ENCODE data around the gene RINT1.

Gene RINT1

DNA sequence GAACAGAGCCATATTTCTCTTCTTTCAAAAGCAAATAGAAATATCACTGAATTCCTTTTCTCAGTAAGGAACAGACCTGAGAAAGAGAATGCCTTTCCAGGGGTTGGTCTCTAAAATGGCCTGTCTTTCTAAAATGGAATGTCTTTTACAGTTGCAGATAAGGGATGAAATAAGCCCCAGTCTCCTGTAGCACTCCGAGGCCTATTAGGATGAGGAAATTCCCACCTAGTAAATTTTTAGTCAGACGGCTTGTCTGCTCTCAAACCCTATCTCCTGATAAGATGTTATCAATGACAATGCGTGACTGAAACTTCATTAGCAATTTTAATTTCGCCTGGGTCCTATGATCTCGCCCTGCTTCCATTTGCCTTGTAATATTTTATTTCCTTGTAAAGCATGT, 52.2 kb downstream of the RINT1 start:
- Histone ChIP-seq H3K36me3 (ENCODE audit: insufficient read depth, low read length) (no peaks in the 10 kb centered on the region), H4K20me1 (ENCODE audit: insufficient read depth, low read length) (no peaks in the 10 kb centered on the region), H3K4me3 (ENCODE audit: low read depth in 1 of 2, low read length in 2 of 2) (no peak overlapping the region), H3K79me2 (ENCODE audit: insufficient read depth, low read length) (no peaks in the 10 kb centered on the region), H3K9ac (ENCODE audit: low read depth, low read length) (no peak overlapping the region), H3K9me3 (ENCODE audit: insufficient read depth, low read length, severe bottlenecking) (no peaks in the 10 kb centered on the region), H3K4me1 (ENCODE audit: insufficient read depth, low read length) (peaks cover 12% of the 10 kb centered on the region), H2AFZ (ENCODE audit: low read depth, low read length) (no peak overlapping the region), H3K4me2 (ENCODE audit: insufficient read depth, low read length) (no peak overlapping the region), H3K27ac (ENCODE audit: low read length) (no peak overlapping the region), H3K27me3 (ENCODE audit: insufficient read depth, low read length, poor library complexity) (no peaks in the 10 kb centered on the region)
- ATAC-seq (ENCODE audit: insufficient read depth, low read depth) (no peak), DNase-seq (no peak)
- TF ChIP-seq EZH2 (IDR thresholded peaks at IDR 0.05; ENCODE audit: borderline replicate concordance, low read depth, low read length, severe bottlenecking): no peak
- TF ChIP-seq, protein P1, sequence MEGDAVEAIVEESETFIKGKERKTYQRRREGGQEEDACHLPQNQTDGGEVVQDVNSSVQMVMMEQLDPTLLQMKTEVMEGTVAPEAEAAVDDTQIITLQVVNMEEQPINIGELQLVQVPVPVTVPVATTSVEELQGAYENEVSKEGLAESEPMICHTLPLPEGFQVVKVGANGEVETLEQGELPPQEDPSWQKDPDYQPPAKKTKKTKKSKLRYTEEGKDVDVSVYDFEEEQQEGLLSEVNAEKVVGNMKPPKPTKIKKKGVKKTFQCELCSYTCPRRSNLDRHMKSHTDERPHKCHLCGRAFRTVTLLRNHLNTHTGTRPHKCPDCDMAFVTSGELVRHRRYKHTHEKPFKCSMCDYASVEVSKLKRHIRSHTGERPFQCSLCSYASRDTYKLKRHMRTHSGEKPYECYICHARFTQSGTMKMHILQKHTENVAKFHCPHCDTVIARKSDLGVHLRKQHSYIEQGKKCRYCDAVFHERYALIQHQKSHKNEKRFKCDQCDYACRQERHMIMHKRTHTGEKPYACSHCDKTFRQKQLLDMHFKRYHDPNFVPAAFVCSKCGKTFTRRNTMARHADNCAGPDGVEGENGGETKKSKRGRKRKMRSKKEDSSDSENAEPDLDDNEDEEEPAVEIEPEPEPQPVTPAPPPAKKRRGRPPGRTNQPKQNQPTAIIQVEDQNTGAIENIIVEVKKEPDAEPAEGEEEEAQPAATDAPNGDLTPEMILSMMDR (IDR thresholded peaks at IDR 0.05; ENCODE audit: borderline replicate concordance, extremely low read depth, low read length, poor library complexity, severe bottlenecking): no peak

DNA sequence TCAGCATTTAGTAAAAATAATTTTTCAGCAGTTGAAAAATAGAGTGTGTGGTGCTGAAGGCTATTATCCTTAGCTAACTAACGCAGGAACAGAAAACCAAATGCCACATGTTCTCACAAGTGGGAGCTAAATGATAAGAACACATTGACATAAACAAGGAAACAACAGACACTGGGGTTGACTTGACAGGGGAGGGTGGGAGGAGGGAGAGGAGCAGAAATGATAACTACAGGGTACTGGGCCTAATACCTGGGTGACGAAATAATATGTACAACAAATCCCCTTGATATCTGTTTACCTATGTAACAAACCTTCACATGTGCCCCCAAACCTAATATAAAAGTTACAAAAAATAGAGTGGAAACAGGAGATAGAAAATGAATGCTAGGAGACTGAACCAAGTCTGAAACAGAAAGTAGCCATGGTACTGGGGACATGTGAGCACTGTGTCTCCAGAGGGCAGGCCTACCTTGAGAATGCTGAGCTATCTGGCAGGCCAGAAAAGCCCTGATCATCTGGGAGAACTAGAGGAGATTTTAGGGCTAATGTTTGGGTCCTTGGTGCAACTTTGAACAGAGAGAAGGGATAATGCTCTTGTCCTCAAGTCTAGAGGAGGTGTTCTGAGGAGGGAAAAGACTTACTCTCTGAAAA, 54.0 kb downstream of the RINT1 start:
- Histone ChIP-seq H2AFZ (ENCODE audit: low read depth, low read length) (no peak overlapping the region), H3K27ac (ENCODE audit: low read length) (no peak overlapping the region), H3K36me3 (ENCODE audit: insufficient read depth, low read length) (no peaks in the 10 kb centered on the region), H3K4me1 (ENCODE audit: insufficient read depth, low read length) (peaks cover 14% of the 10 kb centered on the region), H3K9ac (ENCODE audit: low read depth, low read length) (no peak overlapping the region), H3K27me3 (ENCODE audit: insufficient read depth, low read length, poor library complexity) (no peaks in the 10 kb centered on the region), H4K20me1 (ENCODE audit: insufficient read depth, low read length) (no peaks in the 10 kb centered on the region), H3K79me2 (ENCODE audit: insufficient read depth, low read length) (no peaks in the 10 kb centered on the region), H3K9me3 (ENCODE audit: insufficient read depth, low read length, severe bottlenecking) (no peaks in the 10 kb centered on the region), H3K4me3 (ENCODE audit: low read depth in 1 of 2, low read length in 2 of 2) (no peak overlapping the region), H3K4me2 (ENCODE audit: insufficient read depth, low read length) (no peak overlapping the region)
- TF ChIP-seq EZH2 (IDR thresholded peaks at IDR 0.05; ENCODE audit: borderline replicate concordance, low read depth, low read length, severe bottlenecking): no peak
- TF ChIP-seq, protein P1 (IDR thresholded peaks at IDR 0.05; ENCODE audit: borderline replicate concordance, extremely low read depth, low read length, poor library complexity, severe bottlenecking): peak; percentile 19
- ATAC-seq (ENCODE audit: insufficient read depth, low read depth): 0 out of 3 replicates have a peak, but pooled peaks have one; percentile 31
- no peak for DNase-seq

DNA sequence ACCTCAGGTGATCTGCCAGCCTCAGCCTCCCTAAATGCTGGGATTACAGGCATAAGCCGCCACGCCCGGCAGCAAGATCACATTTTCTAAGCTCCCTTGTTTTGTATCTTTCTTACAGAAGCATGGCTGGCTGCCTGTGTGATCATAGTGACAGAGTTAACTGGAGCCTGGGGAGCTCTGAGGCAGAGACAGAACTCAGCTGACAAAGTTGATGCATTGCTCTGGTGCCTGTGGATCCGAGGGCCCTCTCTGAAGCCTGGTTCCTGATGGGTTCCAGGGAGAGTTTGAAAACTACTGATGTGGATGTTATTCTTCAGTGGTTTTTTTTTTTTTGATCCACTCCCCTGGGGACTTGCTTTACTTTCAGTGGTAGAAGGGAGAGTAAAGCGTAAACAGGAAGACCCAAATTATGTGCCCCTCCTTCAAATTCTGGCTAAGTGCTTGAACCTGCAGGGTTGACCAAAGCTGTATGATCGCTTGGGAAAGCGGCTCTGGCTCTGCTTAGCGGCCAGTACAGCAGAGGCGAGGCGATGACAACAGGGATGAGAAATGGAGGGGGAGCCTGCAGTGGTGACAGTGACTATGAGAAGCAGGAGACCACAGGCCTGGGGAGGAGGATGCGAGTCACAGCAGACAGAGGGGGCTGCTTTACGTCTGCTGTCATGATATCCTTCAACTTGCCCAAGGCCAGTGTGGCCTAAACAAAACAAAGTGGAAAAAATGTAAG, 56.1 kb downstream of the RINT1 start:
- H3K27ac ChIP-seq (ENCODE audit: low read length): peak overlapping the region; percentile 22; the same call in 1 of the 2 replicates
- H3K36me3 ChIP-seq (ENCODE audit: insufficient read depth, low read length): no peaks in the 10 kb centered on the region
- no peaks in the 10 kb centered on the region for H3K9me3 ChIP-seq (ENCODE audit: insufficient read depth, low read length, severe bottlenecking)
- DNase-seq (peak; percentile 12), ATAC-seq (ENCODE audit: insufficient read depth, low read depth) (peak; percentile 34; the same call in 1 of the 3 replicates)
- no peak overlapping the region for H3K4me3 ChIP-seq (ENCODE audit: low read depth in 1 of 2, low read length in 2 of 2)
- H2AFZ ChIP-seq (ENCODE audit: low read depth, low read length): no peak overlapping the region
- H3K27me3 ChIP-seq (ENCODE audit: insufficient read depth, low read length, poor library complexity): no peaks in the 10 kb centered on the region
- H3K4me2 ChIP-seq (ENCODE audit: insufficient read depth, low read length): no peak overlapping the region
- TF ChIP-seq EZH2 (IDR thresholded peaks at IDR 0.05; ENCODE audit: borderline replicate concordance, low read depth, low read length, severe bottlenecking): no peak
- no peaks in the 10 kb centered on the region for H3K79me2 ChIP-seq (ENCODE audit: insufficient read depth, low read length)
- H3K4me1 ChIP-seq (ENCODE audit: insufficient read depth, low read length): peaks cover 14% of the 10 kb centered on the region
- no peak overlapping the region for H3K9ac ChIP-seq (ENCODE audit: low read depth, low read length)
- H4K20me1 ChIP-seq (ENCODE audit: insufficient read depth, low read length): no peaks in the 10 kb centered on the region

Measured in DND-41 (cell line).